K562 (cell line): ENCODE data around the gene TRABD2B. TPM values are rescaled to one million over a fixed set of nuclear protein-coding genes. Genes with fewer than 3 reads are reported as not detected.

Source experiments
- ATAC-seq: fragments of 200-7000 bp; cut with Tn5 transposase; 3 replicates; pipeline ENCODE4 v1.9.1; 2020; ENCODE audit warnings: moderate library complexity
- BruUV-seq: library from RNA; stranded (reverse); fragments of 400-500 nt; replicated peaks from 2 replicates; lab custom pipeline; 2021; lab: Mats Ljungman, UMichigan
- CTCF ChIA-PET: fragments of 300-600 bp; formaldehyde crosslinking; extraction: SDS; loops from one replicate; lab custom pipeline; 2021; ENCODE audit warnings: low intra/inter-chr PET ratio; lab: Yijun Ruan, JAX
- POLR2A ChIA-PET: fragments of 300-600, 350-650 bp; sonication (Branson Sonifier 250); formaldehyde crosslinking; extraction: SDS; loops from one replicate; lab custom pipeline; 2021; ENCODE audit warnings: antibody characterized with exemption, inconsistent platforms; lab: Yijun Ruan, JAX
- DNase-seq, 4 experiments: peaks; one replicate each; pipeline versions ENCODE4 v3.0.0 to v3.0.0-alpha.2; 2011 to 2018; ENCODE audit warnings: low spot score in 3 of 4, mixed read lengths in 3 of 4; ENCODE audit errors: extremely low read depth in 1 of 4
- FAIRE-seq: peaks from 2 replicates; lab custom pipeline; 2011; peaks lifted over from hg19 to GRCh38; lab: Jason Lieb, UNC
- H2AFZ ChIP-seq: 2 replicates; pipeline ENCODE4 v1.6.0; 2011; ENCODE audit warnings: low read depth, low read length, control low read depth, inconsistent platforms
- H3K27ac ChIP-seq: fragments of 200-600 bp; 3 replicates; pipeline ENCODE4 v1.8.0; 2011; ENCODE audit warnings: low read depth, mild to moderate bottlenecking, control low read depth, inconsistent platforms, low read length, moderate library complexity, mixed read lengths; ENCODE audit errors: extremely low read depth
- H3K27me3 ChIP-seq, 2 experiments: fragments of 300-600 bp in 1 of 2; 2 replicates in 1 of 2; 3 replicates in 1 of 2; pipeline versions ENCODE4 v1.6.0 to v1.8.0; 2011; ENCODE audit warnings: inconsistent platforms in 2 of 2, low read length in 2 of 2, mild to moderate bottlenecking in 1 of 2, mixed read lengths in 1 of 2, moderate library complexity in 1 of 2; ENCODE audit not compliant: control insufficient read depth in 2 of 2, insufficient read depth in 2 of 2
- H3K36me3 ChIP-seq: fragments of 300-600 bp; 3 replicates; pipeline ENCODE4 v1.8.0; 2011; ENCODE audit warnings: mild to moderate bottlenecking, low read length, inconsistent platforms; ENCODE audit not compliant: control insufficient read depth, insufficient read depth
- H3K4me1 ChIP-seq, 2 experiments: fragments of 200-600 bp in 1 of 2; replicated peaks in 1 of 2; 2 replicates in 1 of 2; 3 replicates in 1 of 2; pipeline versions ENCODE4 v1.5.1 to v1.8.0; 2011; ENCODE audit warnings: inconsistent platforms in 2 of 2, low read length in 2 of 2, mild to moderate bottlenecking in 1 of 2, mixed read lengths in 1 of 2, moderate library complexity in 1 of 2; ENCODE audit not compliant: control insufficient read depth in 2 of 2, insufficient read depth in 2 of 2
- H3K4me2 ChIP-seq: 2 replicates; pipeline ENCODE4 v1.6.1; 2011; ENCODE audit warnings: low read length, control low read depth, inconsistent platforms, mixed read lengths; ENCODE audit not compliant: insufficient read depth
- H3K4me3 ChIP-seq: fragments of 200-600 bp; sonication (generic), shearing (Covaris generic); 2 replicates; pipeline ENCODE4 v1.5.1; 2016; ENCODE audit warnings: control low read depth, inconsistent platforms
- H3K79me2 ChIP-seq: fragments of 200-600 bp; 3 replicates; pipeline ENCODE4 v1.8.0; 2011; ENCODE audit warnings: low read length, inconsistent platforms; ENCODE audit not compliant: control insufficient read depth, insufficient read depth
- H3K9ac ChIP-seq, 2 experiments: 2 replicates each; pipeline versions ENCODE4 v1.6.0 to v1.6.1; 2011; ENCODE audit warnings: low read depth in 2 of 2, low read length in 2 of 2, control low read depth in 1 of 2, inconsistent platforms in 1 of 2, mild to moderate bottlenecking in 1 of 2, mixed read lengths in 1 of 2; ENCODE audit not compliant: insufficient read depth in 1 of 2
- H3K9me1 ChIP-seq: one replicate; pipeline ENCODE4 v1.6.0; 2011; ENCODE audit warnings: inconsistent platforms, mild to moderate bottlenecking, low read length, moderate library complexity; ENCODE audit not compliant: control insufficient read depth, insufficient read depth
- H3K9me3 ChIP-seq: replicated peaks from 2 replicates; pipeline ENCODE4 v1.5.1; 2011; ENCODE audit warnings: low read depth, low read length, inconsistent platforms; ENCODE audit not compliant: control insufficient read depth, insufficient read depth
- H4K20me1 ChIP-seq: replicated peaks from 2 replicates; pipeline ENCODE4 v1.6.1; 2011; ENCODE audit warnings: low read length, inconsistent platforms, mixed read lengths; ENCODE audit not compliant: control insufficient read depth, insufficient read depth
- ADNP ChIP-seq: fragments of 200-800 bp; sonication (Bioruptor generic); IDR thresholded peaks from 2 replicates; pipeline ENCODE4 v1.6.1; 2016; ENCODE audit warnings: missing genetic modification characterization, missing compliant biosample characterization
- AFF4 ChIP-seq: sonication (generic); formaldehyde crosslinking; IDR thresholded peaks from 2 replicates; pipeline ENCODE4 v1.8.0; 2023; ENCODE audit warnings: mild to moderate bottlenecking, missing genetic modification reagents
- ATF3 ChIP-seq, 2 experiments: fragments of 450-650 bp in 1 of 2; sonication (generic) in 1 of 2; formaldehyde crosslinking in 1 of 2; IDR thresholded peaks in 1 of 2; conservative IDR thresholded peaks in 1 of 2; 2 replicates each; pipeline versions ENCODE4 v1.6.1 to v1.8.1; 2016 to 2023; ENCODE audit warnings: mild to moderate bottlenecking in 2 of 2, moderate library complexity in 2 of 2, inconsistent platforms in 1 of 2, missing genetic modification reagents in 1 of 2
- ATF7 ChIP-seq: fragments of 450-650 bp; IDR thresholded peaks from 2 replicates; pipeline ENCODE4 v1.7.1; 2014; ENCODE audit warnings: mild to moderate bottlenecking, moderate library complexity
- BRD9 ChIP-seq: fragments of 450-650 bp; IDR thresholded peaks from 2 replicates; pipeline ENCODE4 v1.6.1; 2018; ENCODE audit warnings: low read depth; ENCODE audit not compliant: partially characterized antibody
- FIP1L1 ChIP-seq: fragments of 200-400 bp; formaldehyde crosslinking; IDR thresholded peaks from 2 replicates; pipeline ENCODE4 v1.6.1; 2018; ENCODE audit warnings: mild to moderate bottlenecking, low read depth, low read length; ENCODE audit not compliant: poor library complexity, severe bottlenecking
- GABPB2 ChIP-seq: fragments of 250-450 bp; sonication (Bioruptor Pico); conservative IDR thresholded peaks from 2 replicates; pipeline ENCODE4 v1.5.1; 2021; ENCODE audit warnings: mild to moderate bottlenecking
- PURB ChIP-seq: sonication (generic); formaldehyde crosslinking; IDR thresholded peaks from 2 replicates; pipeline ENCODE4 v1.9.0; 2021; ENCODE audit warnings: low read depth, mild to moderate bottlenecking, missing genetic modification reagents
- SLC30A9 ChIP-seq: fragments of 250-450 bp; sonication (Bioruptor Pico); IDR thresholded peaks from 2 replicates; pipeline ENCODE4 v1.8.0; 2022; ENCODE audit warnings: mild to moderate bottlenecking, moderate library complexity
- SMARCE1 ChIP-seq: fragments of 450-650 bp; IDR thresholded peaks from 2 replicates; pipeline ENCODE4 v1.7.1; 2016; ENCODE audit warnings: mild to moderate bottlenecking
- SRF ChIP-seq, 2 experiments: fragments of 250-450, 450-650 bp in 1 of 2; sonication (Bioruptor Pico) in 1 of 2; sonication (generic) in 1 of 2; formaldehyde crosslinking; IDR thresholded peaks; 2 replicates each; pipeline versions ENCODE4 v1.5.0 to v1.5.1; 2020 to 2022; ENCODE audit warnings: mild to moderate bottlenecking in 1 of 2, missing genetic modification reagents in 1 of 2
- XRCC3 ChIP-seq: fragments of 450-650 bp; IDR thresholded peaks from 2 replicates; pipeline ENCODE4 v1.6.1; 2017; ENCODE audit warnings: mild to moderate bottlenecking, moderate library complexity
- ZBTB12 ChIP-seq: fragments of 250-450 bp; sonication (Bioruptor Pico); IDR thresholded peaks from 2 replicates; pipeline ENCODE4 v1.4.0; 2020
- ZFP1 ChIP-seq: fragments of 450-650 bp; formaldehyde crosslinking; IDR thresholded peaks from 2 replicates; pipeline ENCODE4 v1.4.0; 2020; ENCODE audit warnings: mild to moderate bottlenecking, mixed read lengths
- ZNF586 ChIP-seq: fragments of 450-650 bp; formaldehyde crosslinking; conservative IDR thresholded peaks from 2 replicates; pipeline ENCODE4 v1.4.0; 2020; ENCODE audit warnings: mild to moderate bottlenecking, moderate library complexity
- ZNF644 ChIP-seq: fragments of 200-800 bp; sonication (Bioruptor generic); IDR thresholded peaks from 2 replicates; pipeline ENCODE4 v1.6.1; 2016; ENCODE audit warnings: low read depth, missing genetic modification characterization, missing compliant biosample characterization
- WGBS: fragments of 100-300 bp; shearing (Covaris generic); methylation state at CpG from one replicate; pipeline ENCODE4 v1.1.6; 2016; ENCODE audit warnings: low coverage, mixed read lengths; ENCODE audit not compliant: insufficient coverage; ENCODE audit errors: missing lambda C conversion rate; 5-methylcytosine and 5-hydroxymethylcytosine counted together
- in situ Hi-C: fragments of 300-500 bp; cut with MboI; formaldehyde crosslinking; loops from 4 replicates; pipeline ENCODE4 v1.15.0; 2018; ENCODE audit warnings: inconsistent platforms, mixed read lengths
- intact Hi-C: fragments of 100-400 bp; cut with micrococcal nuclease; formaldehyde crosslinking; loops from 2 replicates; pipeline ENCODE4 v1.14.2; 2022
- polyA plus RNA-seq, 8 experiments: library from polyadenylated mRNA; depleted of rRNA in 4 of 8; stranded (reverse) in 5 of 8; unstranded in 3 of 8; fragments of >200 nt; fragmentation: Nextera tagmentation in 2 of 8; fragmentation: Illumina TruSeq in 1 of 8; extraction: Ambion mirVana in 2 of 8; extraction: Trizol in 1 of 8; gene quantifications; 2 replicates each; pipeline versions ENCODE4 v1.2.1 to v1.2.3, GENCODE V29; 2011 to 2014; ENCODE audit warnings: inconsistent platforms in 1 of 8, missing spikeins in 1 of 8
- total RNA-seq, 7 experiments: library from RNA; depleted of rRNA in 6 of 7; stranded (reverse); fragments of >200 nt in 6 of 7; fragmentation: Illumina TruSeq in 2 of 7; extraction: Trizol in 2 of 7; gene quantifications; 2 replicates each; pipeline versions ENCODE4 v1.2.1 to v1.2.3, GENCODE V29; 2011 to 2021; ENCODE audit warnings: low replicate concordance in 1 of 7

The TRABD2B gene
- total and polyA plus RNA-seq, 9 of the 15 experiments (the other 6 are each of a cell fraction or from before 2014, with no cell fraction given): not detected

- H3K27ac ChIP-seq: no peak overlapping the region
- no peak for TF ChIP-seq AFF4 (CRISPR knock-in tag)
- TF ChIP-seq ADNP (tag): no peak
- TF ChIP-seq SRF (CRISPR knock-in tag; IDR thresholded peaks at IDR 0.05): no peak
- TF ChIP-seq ZBTB12 (CRISPR knock-in tag): no peak
- no peak for TF ChIP-seq FIP1L1
- no peak for TF ChIP-seq GABPB2 (CRISPR knock-in tag)
- no peak for TF ChIP-seq XRCC3
- TF ChIP-seq SMARCE1: no peak
- TF ChIP-seq PURB: no peak
- no peak for TF ChIP-seq ZNF586 (CRISPR knock-in tag)
- no peak for TF ChIP-seq ZNF644
- peak; percentile 78 for TF ChIP-seq ATF3 (IDR thresholded peaks at IDR 0.05)
- no peak for TF ChIP-seq ATF3 (CRISPR knock-in tag; conservative IDR thresholded peaks at IDR 0.05)
- no peak for TF ChIP-seq ZFP1
- no peak for TF ChIP-seq BRD9
- TF ChIP-seq ATF7: peak; percentile 69
- no peak for TF ChIP-seq SLC30A9 (CRISPR knock-in tag)
Observed at GRCh38 chr1:47991187-47991586, 6.0 kb downstream of the TRABD2B start.

More at GRCh38 chr1:47991187-47991586, 6.0 kb downstream of the TRABD2B start:
- FAIRE-seq: no peak
- under 1% methylated on average over 5 of the region's 5 CpGs for WGBS
- H4K20me1 ChIP-seq: no peaks in the 10 kb centered on the region
- H3K4me2 ChIP-seq: no peak overlapping the region
- H3K4me3 ChIP-seq: no peak overlapping the region
- H3K9ac ChIP-seq: no peak overlapping the region
- no TSS peak for BruUV-seq
- no peak for DNase-seq
- H3K27me3 ChIP-seq: peaks cover 33 to 61% of the 10 kb centered on the region in 2 experiments
- H3K79me2 ChIP-seq: no peaks in the 10 kb centered on the region
- ATAC-seq: no peak; the same call in 2 of the 3 replicates
- H3K9me1 ChIP-seq: peaks cover 3% of the 10 kb centered on the region
- CTCF ChIA-PET: no interaction called here
- H3K9me3 ChIP-seq: no peaks in the 10 kb centered on the region
- H3K36me3 ChIP-seq: no peaks in the 10 kb centered on the region
- intact Hi-C loops (no loop called here), in situ Hi-C loops (no loop called here)
- POLR2A ChIA-PET: interaction anchor here (1.0 kb wide), 1 partner anchor 45 kb away, joined by 3 read pairs; no protein-coding TSS in a partner anchor
- H3K4me1 ChIP-seq: no peaks in the 10 kb centered on the region; a peak in 1 of 5 replicates
- H2AFZ ChIP-seq: no peak overlapping the region
